GM21717 (cell line): ENCODE measurements around the gene SRSF7.
"Not testable (repeated sequence)": the region's sequence is repeated elsewhere in the genome, so short reads cannot be mapped to it uniquely, and the experiment has no call there.

Experiments used
- ATAC-seq: cut with Tn5 transposase; IDR thresholded peaks from one replicate; pipeline ENCODE4 v1.9.1; 2021; ENCODE audit warnings: mild to moderate bottlenecking, moderate library complexity; ENCODE audit not compliant: unreplicated experiment

SRSF7 gene

DNA sequence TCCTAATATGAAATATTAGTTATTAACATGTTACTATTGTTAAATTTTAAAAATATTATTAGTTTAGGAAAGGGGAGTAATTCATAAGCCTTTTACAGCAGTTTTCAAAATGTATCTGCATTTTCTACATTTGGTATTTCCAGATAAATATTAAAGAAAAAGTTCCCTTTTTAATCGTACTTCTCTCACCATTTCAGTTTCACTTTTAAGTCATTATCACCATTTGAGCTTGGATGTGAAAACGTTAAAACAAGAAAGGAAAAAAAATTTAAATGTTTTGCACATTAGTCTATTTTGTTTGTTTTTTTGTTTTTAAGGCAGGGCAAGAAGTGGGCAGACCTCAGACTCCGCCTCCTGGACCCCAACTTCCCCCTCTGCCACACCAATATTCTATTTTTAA, 3.3 kb upstream of the SRSF7 start:
- no peak for ATAC-seq

DNA sequence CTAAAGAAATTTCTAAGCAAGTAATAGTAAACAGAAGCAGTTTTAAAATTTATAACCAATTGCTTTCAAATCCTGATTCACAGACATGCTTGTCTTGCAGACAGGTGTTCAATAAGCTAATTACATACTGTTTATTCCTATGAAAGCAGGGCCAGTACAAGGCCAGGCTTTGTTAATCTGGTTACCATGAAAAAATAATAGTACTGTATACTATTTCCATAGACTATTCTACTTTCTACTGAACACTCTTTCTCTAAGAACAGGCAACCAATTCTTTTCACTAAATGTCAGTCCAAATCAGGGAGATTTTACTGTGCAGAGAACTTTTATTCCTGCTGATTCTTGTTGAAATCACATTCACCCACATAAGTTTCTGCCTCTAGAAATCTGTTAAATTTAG, 2.9 kb upstream of the SRSF7 start:
- no peak for ATAC-seq

- ATAC-seq: no peak
Measured at GRCh38 chr2:38751596-38752410, 642 bp upstream of the SRSF7 start.

DNA sequence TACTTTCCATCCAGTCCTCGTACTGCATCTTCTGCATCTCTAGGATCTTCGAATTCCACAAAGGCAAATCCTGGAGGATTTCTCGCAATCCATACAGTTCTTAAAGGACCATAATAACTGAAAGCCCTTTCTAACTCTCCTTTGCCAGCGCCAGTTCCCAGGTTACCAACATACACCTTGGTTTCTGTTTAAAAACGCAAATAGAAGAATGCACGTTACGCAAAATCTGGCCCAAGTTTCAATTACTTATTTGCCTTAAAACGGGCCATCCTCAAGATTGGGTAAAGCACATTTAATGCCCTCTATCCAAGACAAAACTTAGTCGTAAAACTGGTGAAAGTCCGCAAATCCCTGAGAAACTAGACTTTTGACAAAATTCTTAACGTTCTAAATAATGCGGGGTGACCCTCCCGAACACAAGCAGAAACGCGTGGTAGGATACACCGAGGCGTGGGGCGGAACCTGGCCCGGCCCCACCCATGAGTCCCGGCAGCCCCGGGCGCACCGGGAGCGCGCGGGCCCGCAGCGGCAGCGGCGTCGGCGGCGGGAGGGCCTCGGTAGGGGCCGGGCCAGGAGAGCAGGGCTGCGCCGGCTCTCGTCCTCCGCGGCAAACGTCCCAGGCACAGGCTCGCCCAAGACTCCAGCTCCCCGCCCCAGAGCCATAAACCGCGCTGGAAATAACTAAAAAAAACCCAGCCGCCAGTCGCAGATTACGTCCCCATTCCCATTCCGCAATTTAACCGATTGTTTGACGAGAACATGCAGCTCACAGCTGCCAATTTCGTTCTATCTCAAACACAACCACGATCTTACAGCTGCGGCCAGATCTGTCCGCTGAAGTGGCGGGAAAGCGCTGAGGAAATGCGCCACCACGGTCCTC, 910 bp downstream of the SRSF7 start:
- ATAC-seq: peak; percentile 35

DNA sequence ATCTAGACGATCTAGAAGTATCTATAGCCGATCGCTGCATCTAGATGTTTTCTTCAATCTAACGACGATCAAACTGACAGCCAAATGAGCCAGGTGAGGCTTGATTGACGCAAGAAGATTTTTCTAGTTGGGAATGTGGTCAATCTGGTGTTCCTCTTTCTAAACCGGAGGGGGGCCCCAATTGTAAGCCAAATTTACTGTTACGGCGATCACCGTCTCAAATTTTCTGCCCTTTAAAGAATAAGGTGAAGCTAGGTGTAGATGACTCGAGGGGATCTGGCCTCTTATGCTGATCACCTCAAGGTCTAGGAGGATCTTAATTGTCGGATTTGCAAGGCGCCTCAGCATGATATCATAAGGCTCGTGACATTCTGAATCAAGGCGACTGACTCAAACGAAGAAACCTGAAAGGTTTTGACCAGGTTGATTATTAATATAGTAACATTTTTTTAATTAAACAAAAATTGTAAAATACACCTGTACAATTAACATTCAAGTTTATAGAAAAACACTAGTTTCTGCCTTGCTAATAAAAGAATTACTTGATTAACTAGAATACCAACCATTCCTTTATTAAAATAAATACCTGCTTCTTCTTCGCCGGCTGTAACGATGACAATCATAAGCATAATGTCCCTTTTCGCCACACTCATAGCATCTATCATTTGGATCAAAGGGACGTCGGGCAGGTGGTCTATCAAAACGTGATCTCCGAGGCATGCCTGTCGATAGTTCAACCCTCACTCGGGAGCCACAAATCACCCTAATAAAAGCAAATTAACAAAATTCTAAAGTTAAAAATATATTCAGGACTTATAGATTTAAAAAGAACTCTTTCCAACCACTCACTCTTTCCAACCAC, 2.0 kb downstream of the SRSF7 start:
- ATAC-seq: no peak

DNA sequence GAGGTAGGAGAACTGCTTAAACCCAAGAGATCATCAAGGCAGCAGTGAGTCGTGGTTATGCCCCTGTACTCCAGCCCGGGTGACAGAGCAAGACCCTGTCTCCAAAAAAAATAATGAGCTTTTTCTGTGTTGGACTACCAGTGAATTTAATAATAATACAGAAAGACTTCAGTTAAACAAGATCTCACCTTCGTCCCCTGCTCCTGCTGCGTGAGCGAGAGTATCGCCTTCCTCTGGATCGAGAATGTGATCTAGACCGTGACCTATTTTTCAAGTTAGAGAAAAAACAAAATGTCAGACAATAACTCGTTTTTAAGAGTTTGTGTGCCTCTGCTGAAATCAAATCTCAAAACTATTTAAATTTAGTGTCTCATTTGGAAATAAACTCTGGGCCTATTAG, 2.8 kb downstream of the SRSF7 start:
- no peak for ATAC-seq

DNA sequence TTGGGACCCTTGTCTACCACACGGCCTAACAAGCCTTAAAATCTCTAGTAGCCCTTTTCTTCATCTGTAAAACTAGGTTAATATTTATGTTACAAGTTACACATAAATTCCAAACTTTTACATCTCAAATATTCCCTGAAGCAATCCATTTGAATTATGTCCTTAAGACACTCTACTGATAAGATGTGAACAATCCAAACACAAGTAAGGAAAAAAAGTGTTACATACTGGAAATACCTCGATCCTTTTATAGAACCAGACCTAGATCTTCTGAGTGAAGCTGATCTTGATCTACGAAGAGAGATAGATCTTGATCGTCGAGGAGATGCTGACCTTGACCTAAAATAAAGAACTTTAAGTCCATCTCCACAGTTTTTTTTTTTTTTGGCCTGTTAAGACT, 3.3 kb downstream of the SRSF7 start:
- no peak for ATAC-seq

DNA sequence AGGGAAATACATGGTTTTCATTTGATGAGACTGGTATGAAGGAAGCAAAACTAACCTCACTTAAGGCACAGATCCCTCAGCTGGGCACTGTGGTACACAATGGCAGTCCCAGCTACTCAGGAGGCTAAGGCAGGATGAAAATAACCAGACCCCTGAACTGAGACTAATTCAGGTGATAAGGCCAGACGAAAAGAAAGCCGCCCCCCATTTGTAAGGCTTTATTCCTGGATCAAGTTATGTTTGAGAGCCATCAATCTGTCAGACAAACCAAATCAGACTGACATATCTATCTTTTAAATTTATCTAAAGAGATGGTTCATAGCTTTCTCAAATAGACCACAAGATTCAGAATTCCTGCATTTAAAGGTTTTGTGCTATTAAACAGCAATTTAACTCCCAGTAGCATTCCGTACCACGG, 4.1 kb downstream of the SRSF7 start:
- ATAC-seq: no peak

- ATAC-seq: no peak
Measured at GRCh38 chr2:38745267-38745666, 5.9 kb downstream of the SRSF7 start.

- no peak for ATAC-seq
Measured at GRCh38 chr2:38744399-38744780, 6.8 kb downstream of the SRSF7 start.

DNA sequence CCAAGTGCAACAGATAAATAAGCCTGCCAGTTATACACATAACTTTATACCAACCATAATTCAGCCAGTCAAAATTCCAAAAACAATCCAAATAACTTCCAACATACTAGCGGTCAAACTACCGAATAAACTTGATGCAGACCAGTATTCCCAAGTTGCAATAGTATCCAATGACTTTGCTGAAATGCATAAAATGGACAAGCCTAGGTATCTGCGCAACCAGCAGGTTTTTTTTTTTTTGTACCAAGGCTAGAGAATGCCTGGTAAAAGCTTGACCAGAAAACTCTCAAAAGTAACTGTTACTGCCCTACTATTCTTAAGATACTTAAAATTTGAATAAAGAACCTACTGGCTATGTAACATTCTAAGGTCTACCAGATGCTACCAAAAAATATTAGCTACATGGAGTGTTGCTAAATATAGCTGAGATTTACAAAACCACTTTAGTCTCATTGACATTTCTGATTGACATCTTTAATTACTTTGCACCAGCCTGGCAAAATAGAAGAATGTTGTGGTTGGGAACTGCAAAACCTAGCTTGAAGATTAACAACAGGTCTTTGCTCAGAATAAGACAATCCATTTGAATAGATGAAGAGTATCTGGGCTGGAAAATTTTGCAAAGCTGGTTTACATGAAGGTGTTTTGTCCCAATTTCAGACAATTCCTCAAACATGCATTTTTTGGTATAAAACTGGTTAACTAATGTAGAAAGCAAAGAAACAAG, 7.3 kb downstream of the SRSF7 start:
- no peak for ATAC-seq

GRCh38 chr2:38742797-38743559, 8.2 kb downstream of the SRSF7 start:
- ATAC-seq: no peak

- no peak for ATAC-seq
Measured at GRCh38 chr2:38740851-38741731, 10.1 kb downstream of the SRSF7 start.

- no peak for ATAC-seq
Measured at GRCh38 chr2:38739524-38739923, 11.6 kb downstream of the SRSF7 start.

DNA sequence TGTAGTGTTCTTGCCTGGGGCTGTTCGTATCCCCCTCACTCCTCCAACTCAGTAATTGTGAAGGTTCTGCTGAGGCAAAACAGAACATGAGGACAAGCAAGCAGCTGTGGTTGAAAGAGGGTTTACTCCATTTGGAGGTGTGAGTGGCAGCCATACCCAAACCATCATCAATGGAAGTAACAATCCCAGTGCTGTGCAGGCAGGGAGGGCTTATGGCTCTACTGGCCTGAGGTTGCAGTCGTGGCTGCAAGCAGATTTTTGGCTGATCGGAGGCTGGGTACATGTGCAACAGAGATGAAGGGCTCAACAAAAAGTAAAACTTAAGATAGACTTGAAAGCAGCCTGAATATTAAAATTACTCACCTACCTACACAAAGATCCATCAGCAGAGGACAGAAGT, 13.2 kb downstream of the SRSF7 start:
- ATAC-seq: no peak

DNA sequence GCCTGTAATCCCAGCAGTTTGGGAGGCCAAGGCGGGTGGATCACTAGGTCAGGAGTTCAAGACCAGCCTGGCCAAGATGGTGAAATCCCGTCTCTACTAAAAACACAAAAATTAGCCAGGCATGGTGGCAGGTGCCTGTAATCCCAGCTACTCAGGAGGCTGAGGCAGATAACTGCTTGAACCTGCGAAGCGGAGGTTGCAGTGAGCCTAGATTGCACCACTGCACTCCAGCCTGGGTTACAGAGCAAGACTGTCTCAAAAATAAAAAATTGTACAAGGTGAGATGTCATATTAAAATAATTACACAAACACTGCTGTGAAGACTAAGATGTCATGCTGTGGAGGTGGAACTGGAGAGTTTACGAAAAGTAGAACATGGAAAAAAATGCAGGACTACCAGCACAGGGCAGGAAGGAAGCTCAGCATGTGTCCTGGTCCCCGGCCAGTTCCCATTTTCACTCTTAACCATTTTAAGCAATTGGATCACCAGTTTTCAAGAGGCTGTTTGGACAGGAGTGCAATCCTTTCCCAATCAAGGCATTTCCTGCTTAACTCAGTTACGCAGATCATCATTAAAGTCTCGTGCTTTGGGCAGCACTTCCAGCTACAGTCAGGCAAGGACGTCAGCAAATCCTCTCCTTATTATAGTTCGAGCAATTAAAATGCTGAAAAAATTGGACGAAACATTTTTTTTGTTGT, 14.0 kb downstream of the SRSF7 start:
- ATAC-seq: not testable (repeated sequence)

- ATAC-seq: no peak
Measured at GRCh38 chr2:38735999-38736320, 15.2 kb downstream of the SRSF7 start.

DNA sequence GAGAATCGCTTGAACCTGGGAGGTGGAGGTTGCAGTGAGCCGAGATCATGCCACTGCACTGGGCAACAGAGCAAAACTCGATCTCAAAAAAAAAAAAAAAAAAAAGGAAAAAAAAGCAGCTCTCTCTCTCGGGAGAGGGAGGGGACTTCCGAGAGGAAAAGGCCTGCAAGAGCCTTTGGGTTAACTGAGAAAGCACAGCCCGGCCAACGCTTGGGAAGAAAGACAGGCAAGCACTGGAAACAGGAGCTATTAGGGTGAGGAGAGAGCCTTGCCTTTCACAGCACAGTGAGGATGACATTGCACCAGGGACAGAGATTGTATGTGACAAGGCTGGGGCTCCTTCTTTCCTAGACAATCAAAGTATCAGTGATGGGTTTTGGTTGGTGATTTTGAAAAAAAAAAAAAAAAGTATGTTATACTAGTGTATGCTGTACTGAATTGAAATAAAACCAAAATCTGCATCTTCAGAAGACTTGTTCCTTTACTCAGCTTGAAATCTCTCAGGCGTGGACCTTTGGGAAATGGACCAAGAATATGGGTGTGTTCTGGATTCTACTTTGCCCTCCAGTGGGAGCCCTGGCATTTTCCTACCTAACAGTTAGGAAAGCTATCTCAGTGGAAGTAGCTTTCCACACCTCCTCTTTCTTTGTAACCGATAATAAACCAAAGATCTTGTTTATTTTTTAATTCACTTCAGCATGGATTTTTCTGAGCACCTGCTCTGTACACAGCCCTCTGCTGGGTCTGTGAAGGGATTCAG, 16.7 kb downstream of the SRSF7 start:
- no peak for ATAC-seq
